Stomach smooth muscle (tissue), 2 donors: ENCODE results near the gene LRP1.

ENCODE experiments used
- H3K27ac ChIP-seq: one replicate; pipeline ENCODE4 v1.7.0; 2013; ENCODE audit warnings: mild to moderate bottlenecking, low read length, inconsistent platforms
- H3K27me3 ChIP-seq, 2 donors: one replicate each; pipeline ENCODE4 v1.7.0; 2013; ENCODE audit warnings: low read length in 2 of 2; ENCODE audit not compliant: insufficient read depth in 2 of 2, control insufficient read depth in 1 of 2
- H3K36me3 ChIP-seq, 2 donors: one replicate each; pipeline ENCODE4 v1.7.0; 2013; ENCODE audit warnings: low read length in 2 of 2; ENCODE audit not compliant: control insufficient read depth in 2 of 2, insufficient read depth in 2 of 2
- H3K4me1 ChIP-seq: one replicate; pipeline ENCODE4 v1.7.0; 2013; ENCODE audit warnings: low read length; ENCODE audit not compliant: control insufficient read depth, insufficient read depth
- H3K4me3 ChIP-seq, 2 donors: one replicate each; pipeline ENCODE4 v1.7.0; 2013; ENCODE audit warnings: low read length in 2 of 2
- H3K9ac ChIP-seq, 2 donors: one replicate each; pipeline ENCODE4 v1.7.0; 2013; ENCODE audit warnings: low read length in 2 of 2, mild to moderate bottlenecking in 1 of 2
- H3K9me3 ChIP-seq, 2 donors: one replicate each; pipeline ENCODE4 v1.7.0; 2013; ENCODE audit warnings: low read length in 2 of 2; ENCODE audit not compliant: control insufficient read depth in 2 of 2
- donor health status: healthy.
- donor health status: Pancreatic carcinoma.

The LRP1 gene

GRCh38 chr12:57258977-57259970 lies 131.0 kb downstream of the LRP1 start:
- Histone ChIP-seq H3K9ac (no peak overlapping the region), H3K4me3 (no peak overlapping the region), H3K9me3 (no peaks in the 10 kb centered on the region), H3K36me3 (peaks cover 49 to 53% of the 10 kb centered on the region in 2 donors), H3K27me3 (no peaks in the 10 kb centered on the region), H3K27ac (no peak overlapping the region), H3K4me1 (no peaks in the 10 kb centered on the region)

GRCh38 chr12:57260366-57260765 lies 132.1 kb downstream of the LRP1 start:
- H3K4me1 ChIP-seq = no peaks in the 10 kb centered on the region
- H3K9ac ChIP-seq = no peak overlapping the region
- no peaks in the 10 kb centered on the region for H3K27me3 ChIP-seq
- no peak overlapping the region for H3K4me3 ChIP-seq
- peaks cover 47 to 50% of the 10 kb centered on the region in 2 donors for H3K36me3 ChIP-seq
- no peak overlapping the region for H3K27ac ChIP-seq
- no peaks in the 10 kb centered on the region for H3K9me3 ChIP-seq

- H3K4me3 ChIP-seq = no peak overlapping the region
- H3K27me3 ChIP-seq = no peaks in the 10 kb centered on the region
- no peaks in the 10 kb centered on the region for H3K4me1 ChIP-seq
- peaks cover 37 to 40% of the 10 kb centered on the region in 2 donors for H3K36me3 ChIP-seq
- H3K9me3 ChIP-seq = no peaks in the 10 kb centered on the region
- H3K27ac ChIP-seq = no peak overlapping the region
- H3K9ac ChIP-seq = no peak overlapping the region
These were observed 133.2 kb downstream of the LRP1 start for GRCh38 chr12:57261428-57261865.

GRCh38 chr12:57262126-57262822 lies 134.0 kb downstream of the LRP1 start:
- Histone ChIP-seq H3K9ac (no peak overlapping the region), H3K9me3 (no peaks in the 10 kb centered on the region), H3K27me3 (no peaks in the 10 kb centered on the region), H3K4me3 (no peak overlapping the region), H3K4me1 (no peaks in the 10 kb centered on the region), H3K36me3 (peaks cover 41 to 43% of the 10 kb centered on the region in 2 donors), H3K27ac (no peak overlapping the region)
